GM21423 (cell line): ENCODE measurements around the gene PIP4K2A.

Source experiments
- ATAC-seq: cut with Tn5 transposase; IDR thresholded peaks from one replicate; pipeline ENCODE4 v1.9.1; 2021; ENCODE audit warnings: mild to moderate bottlenecking, moderate library complexity; ENCODE audit not compliant: unreplicated experiment

PIP4K2A gene

GRCh38 chr10:22491480-22491879, 222.9 kb downstream of the PIP4K2A start:
- ATAC-seq: no peak

GRCh38 chr10:22489975-22490374, 224.4 kb downstream of the PIP4K2A start:
- ATAC-seq: no peak

GRCh38 chr10:22489467-22489866, 224.9 kb downstream of the PIP4K2A start:
- ATAC-seq: no peak

- no peak for ATAC-seq
These were observed 227.9 kb downstream of the PIP4K2A start for GRCh38 chr10:22486431-22486830.
